GM12801 (cell line): Measurements from ENCODE around the gene ALS2CL.

ENCODE experiments used
- TF ChIP-seq, protein P1 (sequence below): IDR thresholded peaks from one replicate; pipeline ENCODE4 v1.5.1; 2011; ENCODE audit warnings: control low read depth; ENCODE audit not compliant: insufficient read length; ENCODE audit errors: extremely low read depth

ALS2CL gene

DNA sequence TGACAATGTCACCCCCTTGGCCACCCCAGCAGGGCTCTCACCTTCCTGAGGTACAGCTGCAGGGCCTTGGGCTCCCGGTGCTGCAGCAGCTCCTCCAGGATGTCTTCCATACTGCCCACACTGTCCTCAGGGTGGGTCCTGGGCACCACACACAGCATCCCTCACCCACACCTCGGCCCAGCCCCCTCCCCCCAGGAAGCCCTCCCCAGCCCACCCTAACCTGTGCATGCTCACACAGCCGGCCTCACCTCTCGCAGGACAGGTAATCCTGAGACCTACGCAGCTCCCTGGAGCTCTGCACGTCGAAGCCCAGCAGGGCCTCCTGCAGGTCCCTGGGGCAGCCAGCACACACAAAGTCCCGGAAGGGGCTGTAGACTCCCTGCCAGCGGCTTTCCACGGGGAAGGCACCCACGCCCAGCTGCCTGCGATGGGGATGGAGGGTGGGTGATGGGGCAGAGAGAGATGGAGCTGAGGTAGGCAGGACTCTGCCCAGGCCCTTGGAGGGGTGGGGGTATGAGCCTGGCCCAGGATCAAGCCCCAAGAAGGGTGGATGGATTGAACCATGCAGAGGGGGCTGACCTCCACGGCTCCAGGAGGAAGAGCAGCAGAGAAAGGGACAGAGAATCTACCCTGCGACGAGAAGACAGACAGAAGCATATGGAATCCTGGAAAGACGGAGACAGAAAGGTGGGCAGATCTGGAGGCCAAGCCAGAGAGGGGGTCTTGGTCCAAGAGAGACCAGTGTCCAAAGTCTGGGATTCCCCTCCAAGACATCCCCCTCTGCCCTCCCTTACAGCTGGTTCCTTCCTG lies 16.7 kb downstream of the ALS2CL start:
- TF ChIP-seq, protein P1, sequence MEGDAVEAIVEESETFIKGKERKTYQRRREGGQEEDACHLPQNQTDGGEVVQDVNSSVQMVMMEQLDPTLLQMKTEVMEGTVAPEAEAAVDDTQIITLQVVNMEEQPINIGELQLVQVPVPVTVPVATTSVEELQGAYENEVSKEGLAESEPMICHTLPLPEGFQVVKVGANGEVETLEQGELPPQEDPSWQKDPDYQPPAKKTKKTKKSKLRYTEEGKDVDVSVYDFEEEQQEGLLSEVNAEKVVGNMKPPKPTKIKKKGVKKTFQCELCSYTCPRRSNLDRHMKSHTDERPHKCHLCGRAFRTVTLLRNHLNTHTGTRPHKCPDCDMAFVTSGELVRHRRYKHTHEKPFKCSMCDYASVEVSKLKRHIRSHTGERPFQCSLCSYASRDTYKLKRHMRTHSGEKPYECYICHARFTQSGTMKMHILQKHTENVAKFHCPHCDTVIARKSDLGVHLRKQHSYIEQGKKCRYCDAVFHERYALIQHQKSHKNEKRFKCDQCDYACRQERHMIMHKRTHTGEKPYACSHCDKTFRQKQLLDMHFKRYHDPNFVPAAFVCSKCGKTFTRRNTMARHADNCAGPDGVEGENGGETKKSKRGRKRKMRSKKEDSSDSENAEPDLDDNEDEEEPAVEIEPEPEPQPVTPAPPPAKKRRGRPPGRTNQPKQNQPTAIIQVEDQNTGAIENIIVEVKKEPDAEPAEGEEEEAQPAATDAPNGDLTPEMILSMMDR, result no peak

DNA sequence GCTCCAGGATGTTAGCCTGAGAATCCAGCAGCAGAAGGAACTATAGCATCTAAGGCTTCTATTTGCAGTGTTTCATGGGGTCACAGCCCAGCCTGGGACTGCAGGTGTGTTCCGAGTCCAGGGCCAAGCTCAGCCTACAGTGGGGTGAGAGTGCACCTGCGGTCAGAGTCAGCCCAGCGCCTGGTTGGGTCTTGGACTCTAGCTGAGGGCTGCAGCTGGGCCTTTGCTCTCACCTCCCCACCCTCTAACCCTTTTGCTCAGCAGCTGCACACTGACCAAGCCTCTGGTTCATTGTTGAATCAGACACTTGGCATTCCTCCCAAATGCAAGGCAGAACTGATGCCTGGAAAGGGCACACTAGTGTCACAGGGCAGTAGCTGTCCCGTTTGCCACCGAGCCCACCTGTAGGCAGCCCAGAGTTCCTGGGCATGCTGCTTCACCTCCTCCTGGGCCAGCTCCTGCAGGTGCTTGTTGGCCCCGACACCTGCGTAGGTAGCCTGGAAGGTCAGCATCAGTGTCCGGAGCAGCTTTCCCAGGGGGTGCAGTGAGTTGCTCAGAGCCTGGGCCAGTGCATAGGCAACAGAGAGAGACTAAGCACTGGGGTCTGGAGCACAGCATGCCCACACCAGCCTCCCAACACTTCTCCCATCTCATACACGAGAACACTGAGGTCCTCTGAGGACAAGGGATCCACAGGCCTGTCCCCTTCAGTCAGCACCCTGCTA lies 17.5 kb downstream of the ALS2CL start:
- TF ChIP-seq, protein P1, result no peak

DNA sequence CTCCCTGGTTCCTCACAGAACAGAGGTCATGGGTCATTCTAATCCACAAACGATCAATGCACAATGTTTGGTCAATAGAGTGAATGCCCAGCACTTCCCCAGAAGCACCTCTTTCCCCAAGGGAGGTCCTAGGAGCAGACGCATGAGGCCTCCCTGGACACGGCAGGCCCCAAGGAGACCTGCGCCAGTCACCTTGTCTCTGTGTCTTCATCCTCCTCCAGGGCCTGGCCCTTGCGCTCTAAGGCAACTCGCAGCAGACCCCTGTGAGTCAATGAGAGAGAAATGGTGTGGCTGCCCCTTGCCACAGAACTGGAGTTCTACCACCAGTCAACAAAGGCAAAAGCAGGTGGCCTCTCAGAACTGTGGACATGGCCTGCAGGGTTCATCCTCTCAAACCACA lies 18.1 kb downstream of the ALS2CL start:
- TF ChIP-seq, protein P1, result no peak

DNA sequence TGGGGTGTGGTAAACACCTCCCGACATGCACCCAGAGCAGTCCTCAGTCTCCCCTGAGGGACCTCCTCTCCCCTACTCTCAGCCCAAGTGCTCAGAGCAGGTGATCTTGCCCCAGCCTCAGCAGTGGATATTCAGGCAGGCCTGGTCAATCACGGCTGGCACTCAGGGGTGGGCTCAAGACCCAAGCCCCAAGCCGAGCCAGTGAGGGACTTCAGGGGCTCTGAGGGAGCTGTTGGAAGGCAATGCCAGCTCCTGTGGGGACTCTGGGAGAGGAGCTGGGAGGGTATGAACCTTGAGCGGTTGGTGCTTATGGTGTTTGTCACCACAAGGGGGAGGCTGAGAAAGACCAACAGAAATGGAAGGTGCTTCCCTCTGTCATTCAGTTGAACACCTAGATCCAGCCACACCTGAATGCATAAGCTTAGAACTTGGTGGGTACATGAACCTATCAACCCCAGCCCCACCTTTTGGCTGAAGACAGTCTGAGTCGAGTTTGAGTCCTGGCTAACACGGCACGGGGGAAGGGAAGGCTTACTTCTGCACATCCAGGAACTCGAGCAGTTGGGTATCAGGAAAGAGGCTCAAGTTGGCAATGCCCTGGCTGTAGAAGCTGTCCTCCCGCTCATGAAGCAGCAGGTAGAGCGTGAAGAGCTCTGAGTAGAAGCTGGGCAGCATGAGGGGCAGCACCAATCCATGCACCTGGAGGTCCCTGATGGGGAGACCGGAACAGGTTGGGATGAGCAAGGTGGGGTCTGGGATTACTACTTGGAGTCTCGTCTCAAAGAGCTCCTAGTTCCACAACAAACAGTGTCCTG lies 19.2 kb downstream of the ALS2CL start:
- TF ChIP-seq, protein P1, result no peak

DNA sequence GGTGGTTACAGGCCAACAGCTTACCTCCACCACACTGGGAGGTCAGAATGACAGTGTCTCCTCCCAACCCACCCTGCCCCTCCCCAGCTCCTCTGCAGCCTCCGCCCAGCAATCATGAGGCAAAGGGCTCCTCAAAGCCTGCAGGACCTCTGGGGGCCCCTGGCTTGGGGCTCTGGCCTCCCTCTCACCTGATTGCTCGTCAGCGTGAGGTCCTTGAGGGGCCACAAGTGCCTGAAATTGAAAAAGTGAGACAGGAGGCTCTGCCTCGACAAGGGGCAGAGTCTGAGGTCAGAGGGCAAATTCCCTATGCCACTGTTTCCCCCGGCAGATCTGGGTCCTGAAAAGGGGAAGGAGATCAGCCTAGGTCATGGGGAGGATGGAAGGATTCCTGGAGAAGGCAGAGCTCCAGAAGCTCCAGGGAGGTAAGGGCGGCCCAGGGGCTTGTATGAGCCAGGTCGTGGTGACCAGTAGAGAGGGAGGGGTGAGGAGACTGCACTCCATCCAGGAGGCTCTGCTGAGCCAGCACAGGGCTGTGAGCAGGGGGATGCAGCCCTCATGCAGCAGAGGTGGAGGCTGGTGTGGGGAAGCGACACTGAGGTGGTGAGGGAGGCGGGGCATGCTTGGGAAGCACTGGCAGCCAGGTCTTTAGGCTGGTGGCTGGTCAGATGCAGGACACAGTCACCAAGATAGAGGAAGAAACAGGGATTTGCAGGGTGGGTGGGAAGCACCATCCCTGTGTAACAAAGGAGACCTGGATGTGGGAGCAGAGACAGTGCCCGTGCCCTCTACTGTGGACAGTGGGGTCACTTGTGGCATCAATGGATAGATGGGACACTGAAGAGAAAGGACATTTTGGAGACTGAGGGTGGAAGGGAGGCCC lies 20.1 kb downstream of the ALS2CL start:
- TF ChIP-seq, protein P1, result no peak

DNA sequence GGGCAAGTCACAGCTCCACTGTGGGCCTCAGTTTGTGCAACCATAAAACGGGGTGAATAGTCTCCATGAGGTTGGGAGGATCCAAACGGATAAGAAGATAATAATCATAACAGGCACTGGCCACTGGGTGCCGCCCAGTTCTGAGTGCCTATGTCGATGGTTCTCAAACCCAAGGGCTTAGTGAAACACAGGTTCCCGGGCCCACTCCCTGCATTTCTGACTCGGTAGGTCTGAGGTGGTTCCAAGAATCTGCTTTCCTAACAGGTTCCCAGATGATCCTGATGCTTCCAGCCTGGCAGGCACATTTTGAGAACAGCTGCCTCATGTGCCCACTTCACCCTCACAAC lies 21.2 kb downstream of the ALS2CL start:
- TF ChIP-seq, protein P1, result no peak
